Esophagus squamous epithelium (tissue), 5 donors: ENCODE results near the gene CDC42BPG. TPM values are rescaled to one million over a fixed set of nuclear protein-coding genes. Genes with fewer than 3 reads are reported as not detected.

ENCODE experiments used
- DNase-seq: peaks from one replicate; lab custom pipeline; 2025; lab: John Stamatoyannopoulos, UW
- H3K27ac ChIP-seq, 4 donors: fragments of 200-600 bp; sonication (generic); one replicate each; pipeline ENCODE4 v1.5.1; 2016 to 2019; ENCODE audit warnings: mild to moderate bottlenecking in 1 of 4
- H3K27me3 ChIP-seq, 4 donors: fragments of 200-600 bp; sonication (generic); 1 replicate in 3 of 4; 2 replicates in 1 of 4; pipeline versions ENCODE4 v1.5.1 to v1.6.0; 2017 to 2021; ENCODE audit warnings: antibody characterized with exemption in 1 of 4
- H3K36me3 ChIP-seq, 3 donors: fragments of 200-600 bp; sonication (generic); one replicate each; pipeline ENCODE4 v1.5.1; 2016 to 2019
- H3K4me1 ChIP-seq, 3 donors: fragments of 200-600 bp; sonication (generic); one replicate each; pipeline ENCODE4 v1.5.1; 2017 to 2019
- H3K4me3 ChIP-seq, 4 donors: fragments of 200-600 bp; sonication (generic); 1 replicate in 3 of 4; 2 replicates in 1 of 4; pipeline ENCODE4 v1.5.1; 2016 to 2019; ENCODE audit warnings: mild to moderate bottlenecking in 2 of 4, moderate library complexity in 1 of 4
- H3K9me3 ChIP-seq, 3 donors: fragments of 200-600 bp; sonication (generic); one replicate each; pipeline ENCODE4 v1.5.1; 2016 to 2019
- CTCF ChIP-seq, 6 experiments: fragments of 450-650 bp in 4 of 6; fragments of 200-600 bp in 2 of 6; sonication (generic) in 2 of 6; IDR thresholded peaks; one replicate each; pipeline ENCODE4 v1.5.1; 2016 to 2019; ENCODE audit warnings: antibody characterized with exemption in 6 of 6, mild to moderate bottlenecking in 4 of 6, moderate library complexity in 4 of 6
- POLR2A ChIP-seq, 4 donors: fragments of 450-650 bp; IDR thresholded peaks; one replicate each; pipeline ENCODE4 v1.6.1; 2017; ENCODE audit warnings: antibody characterized with exemption in 4 of 4, mild to moderate bottlenecking in 4 of 4, moderate library complexity in 3 of 4
- WGBS, 2 donors: methylation state at CpG; one replicate each; pipeline ENCODE4 v1.1.5; 2018; 5-methylcytosine and 5-hydroxymethylcytosine counted together
- intact Hi-C: fragments of 100-400 bp; cut with DNase I; formaldehyde crosslinking; loops from one replicate; pipeline ENCODE4 v1.15.0; 2022
- total RNA-seq, 4 donors: library from RNA; depleted of rRNA; stranded (reverse); fragments of >200 nt; gene quantifications; one replicate each; pipeline ENCODE4 v1.1.0, GENCODE V29; 2016
- donor health status: DM: yes; HTN: yes; CAD: no.

CDC42BPG gene
- total RNA-seq, 4 donors from 2014 or later = 16.4 to 48.5 (median 25.0) TPM

DNA sequence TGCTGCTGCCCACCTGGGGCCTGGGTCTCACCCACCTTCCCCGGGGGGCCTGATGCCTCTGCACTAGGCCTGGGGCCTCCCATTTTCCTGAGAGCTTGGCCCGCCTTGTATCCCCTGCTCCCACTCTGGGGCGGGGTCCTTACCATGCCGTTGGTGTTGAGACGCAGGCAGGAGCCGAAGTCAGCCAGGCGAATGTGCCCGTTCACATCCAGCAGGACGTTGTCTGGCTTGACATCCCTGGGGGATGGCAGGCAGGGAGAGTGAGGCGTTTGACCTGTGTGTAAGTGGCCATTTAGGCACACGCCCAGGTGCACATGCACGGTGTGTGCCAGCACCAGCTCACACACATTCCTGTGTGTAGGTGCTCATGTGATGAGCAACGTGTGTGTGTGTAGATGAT, 5.1 kb downstream of the CDC42BPG start:
- H3K27me3 ChIP-seq = no peaks in the 10 kb centered on the region
- DNase-seq = no peak
- intact Hi-C loops = no loop called here
- no peak overlapping the region for H3K4me3 ChIP-seq
- WGBS, 2 donors = 62% methylated on average over 3 of the region's 13 CpGs; no CpG with 5 or more reads in 1 of the 2 donors
- H3K4me1 ChIP-seq = peaks cover 13 to 61% (median 14%) of the 10 kb centered on the region in 3 donors
- no peak for TF ChIP-seq CTCF (IDR thresholded peaks at IDR 0.05)
- no peak for TF ChIP-seq POLR2A (IDR thresholded peaks at IDR 0.05)
- H3K27ac ChIP-seq = no peak overlapping the region
- peaks cover 0 to 65% (median 16%) of the 10 kb centered on the region in 3 donors for H3K36me3 ChIP-seq
- H3K9me3 ChIP-seq = no peaks in the 10 kb centered on the region

DNA sequence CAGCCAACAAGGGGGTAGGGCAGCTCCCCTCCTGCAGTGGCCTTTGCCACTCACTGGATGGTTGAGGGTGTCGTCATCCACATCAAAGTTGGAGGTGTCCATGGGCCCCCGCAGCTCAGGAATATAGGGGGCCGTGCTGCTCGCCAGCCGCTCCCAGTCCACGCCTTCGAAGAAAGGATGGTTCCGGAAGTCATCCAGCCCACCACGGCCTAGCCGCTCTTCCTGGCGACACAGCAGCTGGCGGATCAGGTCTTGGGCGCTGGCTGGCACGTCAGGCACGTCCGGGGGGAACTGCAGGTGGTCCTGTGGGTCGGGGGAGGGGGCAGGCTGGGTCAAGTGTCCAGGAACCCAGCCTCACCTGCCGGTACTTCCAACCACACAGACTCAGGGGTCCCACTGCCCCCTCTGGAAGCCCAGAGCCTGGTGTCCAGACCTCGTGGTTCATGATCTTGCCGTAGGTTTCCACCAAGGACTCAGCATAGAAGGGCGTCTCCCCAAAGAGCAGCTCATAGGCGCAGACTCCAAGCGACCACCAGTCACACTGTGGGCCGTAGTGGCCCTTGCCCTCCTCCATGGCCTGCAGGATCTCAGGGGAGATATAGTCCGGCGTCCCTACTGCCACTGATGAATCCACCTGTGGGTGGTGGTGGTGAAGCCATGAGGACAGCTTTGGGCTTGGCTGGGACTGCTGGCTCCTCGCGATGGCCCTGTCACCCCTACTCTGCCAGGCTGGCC, 5.7 kb downstream of the CDC42BPG start:
- TF ChIP-seq CTCF (IDR thresholded peaks at IDR 0.05) (no peak), POLR2A (IDR thresholded peaks at IDR 0.05) (no peak)
- Histone ChIP-seq H3K4me1 (peaks cover 13 to 55% (median 14%) of the 10 kb centered on the region in 3 donors), H3K27me3 (no peaks in the 10 kb centered on the region), H3K9me3 (no peaks in the 10 kb centered on the region), H3K27ac (no peak overlapping the region), H3K4me3 (no peak overlapping the region), H3K36me3 (peaks cover 3 to 71% (median 22%) of the 10 kb centered on the region in 3 donors)
- intact Hi-C loops = no loop called here
- no peak for DNase-seq
- 60 to 88% methylated on average over 1 to 12 of the region's 28 CpGs for WGBS, 2 donors

DNA sequence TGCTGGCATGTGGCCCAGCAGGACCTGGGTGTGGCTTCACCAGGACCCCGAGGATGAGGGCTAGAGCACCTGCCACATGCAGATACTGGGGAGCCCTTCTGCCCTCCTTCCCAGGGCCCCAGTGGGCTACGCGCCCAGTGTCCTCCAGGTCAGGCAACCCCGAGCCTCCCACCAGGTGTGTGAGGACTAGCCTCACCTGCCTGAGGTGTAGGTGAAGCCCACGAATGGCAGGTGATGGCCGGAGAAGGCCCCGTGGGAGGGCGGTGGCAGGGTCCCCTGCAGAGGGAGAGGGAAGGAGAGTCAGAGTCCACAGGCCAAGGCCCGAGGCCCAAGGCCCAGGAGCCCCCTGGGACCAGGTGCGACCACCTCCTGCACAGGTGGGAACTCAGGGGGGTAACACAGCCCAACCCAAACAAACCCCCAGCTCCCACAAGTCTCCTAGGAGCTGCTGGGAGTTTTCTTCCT, 6.5 kb downstream of the CDC42BPG start:
- intact Hi-C loops = no loop called here
- TF ChIP-seq POLR2A (IDR thresholded peaks at IDR 0.05) (no peak), CTCF (IDR thresholded peaks at IDR 0.05) (no peak)
- WGBS, 2 donors = 86 to 89% methylated on average over 3 to 5 of the region's 10 CpGs
- H3K4me1 ChIP-seq = peaks cover 13 to 52% (median 14%) of the 10 kb centered on the region in 3 donors
- DNase-seq = no peak
- H3K9me3 ChIP-seq = no peaks in the 10 kb centered on the region
- H3K27me3 ChIP-seq = no peaks in the 10 kb centered on the region
- peaks cover 10 to 79% (median 29%) of the 10 kb centered on the region in 3 donors for H3K36me3 ChIP-seq
- H3K27ac ChIP-seq = no peak overlapping the region
- no peak overlapping the region for H3K4me3 ChIP-seq

GRCh38 chr11:64836448-64837072, 7.9 kb downstream of the CDC42BPG start:
- 40 to 100% methylated on average over 1 of the region's 16 CpGs for WGBS, 2 donors
- DNase-seq = no peak
- intact Hi-C loops = no loop called here
- H3K27me3 ChIP-seq = no peaks in the 10 kb centered on the region
- no peak overlapping the region for H3K4me3 ChIP-seq
- H3K27ac ChIP-seq = peak overlapping the region in 3 of 4 donors; percentile 62 to 78 (median 71)
- TF ChIP-seq POLR2A (IDR thresholded peaks at IDR 0.05) (no peak), CTCF (IDR thresholded peaks at IDR 0.05) (no peak)
- H3K36me3 ChIP-seq = peaks cover 10 to 93% (median 37%) of the 10 kb centered on the region in 3 donors
- H3K4me1 ChIP-seq = peaks cover 4 to 39% (median 6%) of the 10 kb centered on the region in 3 donors
- H3K9me3 ChIP-seq = no peaks in the 10 kb centered on the region
